ENCODE results near the gene GDNF.

GRCh38 chr5:37837414-37838032 is 2.3 kb downstream of the GDNF start:
- TF ChIP-seq CTCF (IDR thresholded peaks at IDR 0.05) (peak; percentile 92), TCF7L2 (IDR thresholded peaks at IDR 0.05; ENCODE audit: low read depth, low read length) (no peak)

Data from Panc1 (cell line).